Lung (tissue), 12 donors: Measurements from ENCODE around the gene SLC23A2. TPM values are rescaled to one million over a fixed set of nuclear protein-coding genes. Genes with fewer than 3 reads are reported as not detected.
A peak's percentile ranks its signal among the peaks of the same experiment; 100 is the strongest.

ENCODE experiments used
- ATAC-seq: fragments of 200-7000 bp; cut with Tn5 transposase; one replicate; pipeline ENCODE4 v1.9.1; 2020; ENCODE audit warnings: moderate number of reproducible peaks; ENCODE audit not compliant: insufficient read depth, low FRiP score
- DNase-seq, 3 donors: peaks; one replicate each; pipeline ENCODE4 v3.0.0-alpha.2; 2013 to 2017
- H3K27ac ChIP-seq, 2 donors: one replicate each; pipeline ENCODE4 v1.5.1; 2013; ENCODE audit warnings: mild to moderate bottlenecking in 2 of 2, moderate library complexity in 2 of 2, control low read depth in 1 of 2, inconsistent platforms in 1 of 2, low read depth in 1 of 2, low read length in 1 of 2
- H3K27me3 ChIP-seq, 3 donors: one replicate each; pipeline ENCODE4 v1.5.1; 2013; ENCODE audit warnings: low read length in 2 of 3; ENCODE audit not compliant: control insufficient read depth in 3 of 3, insufficient read depth in 3 of 3
- H3K36me3 ChIP-seq, 4 donors: one replicate each; pipeline ENCODE4 v1.5.1; 2013; ENCODE audit warnings: low read length in 4 of 4, mild to moderate bottlenecking in 1 of 4, moderate library complexity in 1 of 4; ENCODE audit not compliant: control insufficient read depth in 4 of 4, insufficient read depth in 4 of 4
- H3K4me1 ChIP-seq, 5 donors: one replicate each; pipeline ENCODE4 v1.5.1; 2013; ENCODE audit warnings: low read length in 5 of 5, mild to moderate bottlenecking in 2 of 5, moderate library complexity in 1 of 5; ENCODE audit not compliant: control insufficient read depth in 5 of 5, insufficient read depth in 5 of 5
- H3K4me3 ChIP-seq: one replicate; pipeline ENCODE4 v1.5.1; 2013; ENCODE audit warnings: mild to moderate bottlenecking, control low read depth, moderate library complexity
- H3K9ac ChIP-seq, 2 donors: one replicate each; pipeline ENCODE4 v1.5.1; 2013; ENCODE audit warnings: low read length in 2 of 2, control low read depth in 1 of 2; ENCODE audit not compliant: insufficient read depth in 1 of 2
- H3K9me3 ChIP-seq, 4 donors: one replicate each; pipeline ENCODE4 v1.5.1; 2013; ENCODE audit warnings: low read length in 3 of 4, mild to moderate bottlenecking in 1 of 4, moderate library complexity in 1 of 4; ENCODE audit not compliant: control insufficient read depth in 4 of 4, insufficient read depth in 3 of 4
- CTCF ChIP-seq: IDR thresholded peaks from 2 replicates; pipeline ENCODE4 v1.5.1; 2012; ENCODE audit warnings: mild to moderate bottlenecking; ENCODE audit errors: control extremely low read depth, extremely low read depth
- WGBS, 2 donors: extraction: QIAGEN DNeasy Blood & Tissue Kit; methylation state at CpG; one replicate each; pipeline ENCODE4 v1.1.7; 2013; 5-methylcytosine and 5-hydroxymethylcytosine counted together
- polyA plus RNA-seq, 2 donors: library from polyadenylated mRNA; stranded (reverse); fragments of 200-250 nt; gene quantifications; one replicate each; pipeline ENCODE4 v1.2.1, GENCODE V29; 2013
- total RNA-seq, 2 donors: library from RNA; depleted of rRNA in 1 of 2; stranded (reverse); fragments of >200 nt in 1 of 2; gene quantifications; one replicate each; pipeline ENCODE4 v1.2.1, GENCODE V29; 2014 to 2021
- donor health status: control.
- donor health status: control.
- donor health status: Bipolar disorder and iron deficiency.
- donor health status: healthy.
- donor health status: DM: yes; HTN: yes; CAD: no.

Gene SLC23A2
- total and polyA plus RNA-seq, 4 donors, result 6.0 to 23.5 (median 14.3) TPM

- Histone ChIP-seq H3K27ac (peak overlapping the region in 1 of 2 donors; percentile 75), H3K4me3 (no peak overlapping the region), H3K4me1 (peaks cover 0 to 40% (median 5%) of the 10 kb centered on the region in 5 donors), H3K9ac (no peak overlapping the region), H3K9me3 (no peaks in the 10 kb centered on the region), H3K27me3 (no peaks in the 10 kb centered on the region), H3K36me3 (no peaks in the 10 kb centered on the region)
- ATAC-seq (peak; percentile 66), DNase-seq (no peak)
- no peak for TF ChIP-seq CTCF
- WGBS, 2 donors, result 31 to 45% methylated on average over 4 of the region's 4 CpGs
These were observed 171.6 kb downstream of the SLC23A2 start for GRCh38 chr20:4829514-4830215.

- ATAC-seq (peak; percentile 27), DNase-seq (no peak)
- H3K4me1 ChIP-seq, result peaks cover 0 to 42% (median 8%) of the 10 kb centered on the region in 5 donors
- no peaks in the 10 kb centered on the region for H3K9me3 ChIP-seq
- H3K27ac ChIP-seq, result peak overlapping the region in 1 of 2 donors; percentile 67
- H3K27me3 ChIP-seq, result no peaks in the 10 kb centered on the region
- TF ChIP-seq CTCF, result no peak
- H3K36me3 ChIP-seq, result no peaks in the 10 kb centered on the region
- H3K9ac ChIP-seq, result no peak overlapping the region
- no peak overlapping the region for H3K4me3 ChIP-seq
- 51 to 71% methylated on average over 14 of the region's 14 CpGs for WGBS, 2 donors
These were observed 172.3 kb downstream of the SLC23A2 start for GRCh38 chr20:4828830-4829513.

- TF ChIP-seq CTCF, result no peak
- Histone ChIP-seq H3K36me3 (peaks cover 0 to 8% (median 2%) of the 10 kb centered on the region in 4 donors), H3K9me3 (peaks cover 0 to 1% (median 0%) of the 10 kb centered on the region in 4 donors), H3K4me3 (peak overlapping the region; percentile 4), H3K27ac (peak overlapping the region in 1 of 2 donors; percentile 32), H3K27me3 (peaks cover 0 to 3% (median 0%) of the 10 kb centered on the region in 3 donors), H3K9ac (no peak overlapping the region), H3K4me1 (peaks cover 0 to 31% (median 9%) of the 10 kb centered on the region in 5 donors)
- ATAC-seq (no peak), DNase-seq (no peak)
- WGBS, 2 donors, result 89 to 92% methylated on average over 5 of the region's 5 CpGs
These were observed 179.7 kb downstream of the SLC23A2 start for GRCh38 chr20:4821590-4821989.
